Skeletal muscle cell (primary cell): ENCODE measurements around the gene TPPP.
A peak's percentile ranks its signal among the peaks of the same experiment; 100 is the strongest.
"Not testable (repeated sequence)": the region's sequence is repeated elsewhere in the genome, so short reads cannot be mapped to it uniquely, and the experiment has no call there.

ENCODE experiments used
- DNase-seq: peaks from one replicate; pipeline ENCODE4 v3.0.0-alpha.2; 2010; ENCODE audit warnings: low read depth
- H3K4me3 ChIP-seq: 2 replicates; pipeline ENCODE4 v1.5.1; 2011; ENCODE audit warnings: low read depth, mild to moderate bottlenecking, control low read depth, low read length, moderate library complexity

TPPP gene

DNA sequence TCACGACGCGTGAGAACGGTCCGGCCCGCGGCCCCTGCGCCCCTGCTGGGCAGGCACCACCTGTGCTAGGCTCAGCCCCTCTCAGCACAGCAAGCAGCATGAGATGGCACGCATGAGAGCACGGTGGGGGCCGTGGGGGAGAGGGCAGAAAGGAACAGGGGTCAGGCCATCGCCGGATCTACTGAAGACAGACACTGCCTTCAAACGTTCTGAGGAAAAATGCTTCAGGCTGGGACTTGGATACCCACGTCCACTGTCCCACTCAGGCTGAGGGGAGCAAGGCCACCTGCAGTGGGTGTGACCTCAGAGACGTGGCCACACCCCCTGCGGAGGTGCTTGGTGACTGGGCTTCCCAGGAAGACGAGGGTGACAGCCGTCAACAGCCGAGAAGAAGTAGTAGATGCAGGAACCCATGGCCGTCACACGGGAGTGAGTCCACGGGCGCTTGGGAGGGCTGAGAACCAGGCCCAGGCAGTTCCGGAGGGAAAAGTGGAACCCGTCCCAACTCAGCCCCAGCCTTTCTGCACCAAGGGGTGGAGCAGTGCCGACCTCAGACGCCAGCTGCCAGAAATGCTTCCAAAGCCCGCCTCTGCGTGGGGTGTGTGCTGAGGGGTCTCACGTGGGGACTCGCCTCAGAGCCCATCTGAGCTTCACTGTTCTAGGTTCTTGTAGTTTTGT is 12.9 kb downstream of the TPPP start:
- not testable (repeated sequence) for DNase-seq, H3K4me3 ChIP-seq

- not testable (repeated sequence) for H3K4me3 ChIP-seq, DNase-seq
Measured at GRCh38 chr5:679166-679895, 13.8 kb downstream of the TPPP start.

DNA sequence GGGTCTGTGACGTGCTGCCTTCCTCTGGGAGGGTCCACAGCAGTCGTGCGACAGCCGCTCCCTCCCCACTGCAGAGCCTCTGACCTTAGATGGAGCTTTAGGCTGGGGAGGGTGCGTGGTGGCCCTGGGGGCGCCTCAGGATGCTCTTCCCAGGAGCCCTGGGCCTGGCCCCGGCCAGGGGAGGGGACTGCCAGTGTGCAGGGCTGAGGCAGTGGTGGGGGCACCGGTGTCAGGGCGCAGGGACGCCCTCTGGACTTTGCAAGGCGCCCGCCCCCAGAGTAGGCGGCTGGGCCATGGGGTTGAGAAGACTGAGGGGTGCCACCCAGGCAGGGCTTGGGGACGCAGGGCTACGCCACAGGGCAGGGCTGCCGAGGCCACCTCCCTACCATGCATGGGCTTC is 14.6 kb downstream of the TPPP start:
- not testable (repeated sequence) for DNase-seq, H3K4me3 ChIP-seq

DNA sequence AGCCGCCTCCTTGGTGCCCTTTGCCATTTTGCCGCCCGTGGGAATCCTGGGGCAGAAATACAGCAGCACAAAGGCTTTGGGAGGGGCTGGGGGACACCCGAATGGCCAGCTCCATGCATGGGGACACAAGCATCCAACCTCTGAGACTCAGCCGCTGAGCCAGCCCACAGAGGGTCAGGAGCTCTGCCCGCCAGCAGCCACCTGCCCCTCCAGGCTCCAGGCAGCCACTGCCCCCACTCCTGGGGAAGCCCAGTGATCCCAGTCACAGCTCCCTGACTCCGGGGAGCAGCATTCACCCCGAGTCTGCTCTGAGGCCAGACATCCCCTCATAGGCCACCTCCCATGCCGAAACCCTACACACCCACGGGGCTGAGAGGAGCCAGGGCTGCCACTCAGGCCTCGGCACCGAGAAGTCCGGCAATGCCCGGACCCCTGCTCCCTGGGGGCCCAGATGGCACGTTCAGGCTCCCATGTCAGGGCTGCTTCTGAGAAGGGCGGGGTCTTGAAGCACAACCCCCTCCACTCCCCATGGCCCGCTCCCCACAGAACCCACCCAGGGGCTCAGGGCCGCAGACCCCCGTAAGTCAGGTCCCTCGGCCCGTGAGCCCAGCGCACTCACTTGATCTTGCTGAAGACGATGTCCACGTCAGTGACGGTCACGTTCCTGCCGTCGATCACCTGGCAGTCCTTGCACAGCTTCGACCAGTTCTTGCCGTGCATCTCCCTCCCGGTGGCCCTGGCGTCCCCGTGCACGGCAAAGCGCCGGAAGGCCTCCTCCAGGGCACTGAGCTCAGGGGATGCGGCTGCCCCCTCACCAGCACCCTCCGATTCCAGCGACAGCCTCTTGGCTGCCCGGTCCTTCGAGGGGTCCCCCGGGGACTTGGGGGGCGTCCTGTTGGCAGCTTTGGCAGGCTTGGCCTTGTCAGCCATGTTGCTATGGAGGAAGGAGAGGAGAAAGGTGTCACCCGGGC is 15.7 kb downstream of the TPPP start:
- no peak overlapping the region for H3K4me3 ChIP-seq
- DNase-seq: no peak

DNA sequence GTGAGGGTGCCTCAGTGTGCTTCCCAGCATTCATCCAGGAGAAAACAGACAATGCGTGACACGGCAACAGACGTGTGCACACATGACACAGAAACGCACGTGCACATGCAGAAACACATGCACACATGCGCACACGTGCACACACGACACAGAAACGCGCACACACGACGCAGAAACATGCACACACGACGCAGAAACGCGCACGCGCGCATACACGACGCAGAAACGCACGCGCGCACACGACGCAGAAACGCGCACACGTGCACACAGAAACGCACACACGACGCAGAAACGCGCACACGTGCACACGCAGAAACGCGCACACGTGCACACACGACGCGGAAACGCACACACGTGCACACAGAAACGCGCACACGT is 16.5 kb downstream of the TPPP start:
- DNase-seq: no peak
- H3K4me3 ChIP-seq: no peak overlapping the region

- no peak for DNase-seq
- H3K4me3 ChIP-seq: no peak overlapping the region
Measured at GRCh38 chr5:675871-676698, 17.1 kb downstream of the TPPP start.

DNA sequence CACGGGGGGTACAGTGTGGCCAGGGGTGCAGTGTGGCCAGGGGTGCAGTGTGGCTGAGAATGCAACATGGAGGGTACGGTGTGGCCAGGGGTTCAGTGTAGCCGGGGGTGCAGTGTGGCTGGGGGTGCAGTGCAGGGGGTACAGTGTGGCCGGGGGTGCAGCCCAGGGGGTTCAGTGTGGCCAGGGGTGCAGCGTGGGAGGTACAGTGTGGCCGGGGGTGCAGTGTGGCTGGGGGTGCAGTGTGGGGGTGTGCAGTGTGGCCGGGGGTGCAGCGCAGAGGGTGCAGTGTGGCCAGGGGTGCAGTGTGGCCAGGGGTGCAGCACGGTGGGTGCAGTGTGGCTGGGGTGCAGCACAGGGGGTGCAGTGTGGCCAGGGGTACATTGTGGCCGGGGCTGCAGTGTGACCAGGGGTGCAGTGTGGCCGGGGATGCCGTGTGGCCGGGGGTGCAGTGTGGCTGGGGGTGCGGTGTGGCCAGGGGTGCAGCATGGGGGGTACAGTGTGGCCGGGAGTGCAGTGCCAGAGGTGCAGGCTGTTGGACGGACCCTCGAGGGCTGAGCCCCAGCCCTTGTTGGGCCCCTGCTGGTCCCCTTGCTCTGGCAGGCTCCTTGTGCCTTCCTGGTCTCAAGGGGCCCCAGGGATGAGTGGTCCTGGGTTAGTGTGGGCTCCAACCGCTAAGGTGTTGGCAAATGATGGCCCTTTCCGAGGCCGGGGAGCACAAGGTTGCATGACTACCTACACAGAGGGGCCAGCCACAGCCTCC is 17.9 kb downstream of the TPPP start:
- no peak overlapping the region for H3K4me3 ChIP-seq
- no peak for DNase-seq

- no peak overlapping the region for H3K4me3 ChIP-seq
- DNase-seq: no peak
Measured at GRCh38 chr5:674630-675011, 18.5 kb downstream of the TPPP start.

DNA sequence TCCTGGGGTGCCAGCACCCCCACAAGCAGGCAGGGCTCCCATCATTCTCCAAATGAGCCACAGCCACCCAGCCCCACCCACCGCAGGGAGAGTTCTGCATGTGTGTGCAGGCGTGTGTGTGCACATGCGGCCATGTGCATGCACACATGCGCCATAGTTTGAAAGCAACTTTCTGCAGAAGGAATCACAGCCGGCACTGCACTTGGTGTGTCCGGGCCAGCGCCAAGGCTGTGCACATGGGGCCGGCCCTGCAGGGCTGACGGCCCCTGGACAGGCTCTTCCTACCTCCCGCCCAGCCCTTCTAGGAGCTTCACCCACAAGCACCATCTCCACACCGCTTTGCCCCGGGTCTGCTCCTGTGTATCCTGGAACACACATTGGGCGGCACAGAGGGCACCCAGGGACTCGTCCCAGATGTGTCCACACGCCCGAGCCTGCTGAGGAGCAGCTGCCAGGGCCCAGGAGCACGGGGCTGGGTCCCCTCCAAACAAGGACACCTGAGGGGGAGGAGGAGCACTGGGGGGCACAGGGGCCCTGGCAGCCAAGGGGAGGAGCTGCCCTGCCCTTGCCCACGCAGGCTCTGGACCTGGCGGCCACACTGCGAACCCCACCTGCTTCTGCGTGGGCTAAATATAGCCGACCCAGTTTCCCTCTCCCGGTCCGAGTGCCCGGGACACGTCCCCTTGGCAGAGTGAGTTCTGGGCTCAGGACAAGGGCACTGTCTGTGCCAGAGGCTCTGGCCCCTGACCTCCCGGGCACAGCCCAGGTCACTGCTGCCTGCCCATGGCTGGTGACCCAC is 19.1 kb downstream of the TPPP start:
- DNase-seq: no peak
- no peak overlapping the region for H3K4me3 ChIP-seq

- no peak for DNase-seq
- no peak overlapping the region for H3K4me3 ChIP-seq
Measured at GRCh38 chr5:673161-673830, 19.9 kb downstream of the TPPP start.

DNA sequence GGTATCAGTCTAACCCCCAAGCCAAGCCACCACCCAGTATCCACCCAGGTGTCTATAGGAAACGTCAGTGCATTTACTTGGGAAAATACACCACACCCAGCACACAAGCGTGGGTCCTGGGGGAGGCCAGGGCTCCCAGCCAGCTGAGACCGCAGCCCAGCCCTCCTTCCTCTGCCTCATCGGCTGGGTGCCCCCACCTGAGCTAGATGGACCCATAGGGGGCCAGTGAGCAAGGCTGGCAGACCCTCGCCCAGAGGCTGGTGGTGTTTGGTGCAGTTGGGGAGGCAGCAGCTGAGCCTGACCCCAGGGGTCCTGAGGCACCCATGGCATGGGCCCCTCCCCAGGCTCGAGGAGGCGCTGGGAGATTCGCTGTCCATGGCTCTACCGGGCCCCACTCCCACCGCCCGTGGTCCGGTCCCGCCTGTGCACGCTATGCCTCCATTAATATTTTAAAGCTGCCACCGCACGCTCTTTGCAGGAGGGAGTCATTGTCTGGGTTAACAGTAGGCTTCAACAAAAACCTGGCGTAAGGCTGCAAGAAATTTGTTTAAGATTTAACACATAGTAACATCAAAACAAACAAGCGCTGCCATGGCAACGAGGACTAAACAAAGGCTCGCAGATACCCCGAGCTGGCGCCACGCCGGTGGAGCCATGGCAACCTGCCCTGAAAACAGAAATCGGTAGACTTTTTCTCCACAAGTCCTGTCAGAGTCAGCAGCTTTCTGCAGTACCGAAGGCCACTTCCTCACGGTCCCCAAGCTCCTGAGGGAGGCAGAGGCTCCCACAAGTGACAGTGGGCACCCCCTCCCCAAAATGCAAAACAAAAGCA is 20.6 kb downstream of the TPPP start:
- no peak overlapping the region for H3K4me3 ChIP-seq
- peak; percentile 11 for DNase-seq

DNA sequence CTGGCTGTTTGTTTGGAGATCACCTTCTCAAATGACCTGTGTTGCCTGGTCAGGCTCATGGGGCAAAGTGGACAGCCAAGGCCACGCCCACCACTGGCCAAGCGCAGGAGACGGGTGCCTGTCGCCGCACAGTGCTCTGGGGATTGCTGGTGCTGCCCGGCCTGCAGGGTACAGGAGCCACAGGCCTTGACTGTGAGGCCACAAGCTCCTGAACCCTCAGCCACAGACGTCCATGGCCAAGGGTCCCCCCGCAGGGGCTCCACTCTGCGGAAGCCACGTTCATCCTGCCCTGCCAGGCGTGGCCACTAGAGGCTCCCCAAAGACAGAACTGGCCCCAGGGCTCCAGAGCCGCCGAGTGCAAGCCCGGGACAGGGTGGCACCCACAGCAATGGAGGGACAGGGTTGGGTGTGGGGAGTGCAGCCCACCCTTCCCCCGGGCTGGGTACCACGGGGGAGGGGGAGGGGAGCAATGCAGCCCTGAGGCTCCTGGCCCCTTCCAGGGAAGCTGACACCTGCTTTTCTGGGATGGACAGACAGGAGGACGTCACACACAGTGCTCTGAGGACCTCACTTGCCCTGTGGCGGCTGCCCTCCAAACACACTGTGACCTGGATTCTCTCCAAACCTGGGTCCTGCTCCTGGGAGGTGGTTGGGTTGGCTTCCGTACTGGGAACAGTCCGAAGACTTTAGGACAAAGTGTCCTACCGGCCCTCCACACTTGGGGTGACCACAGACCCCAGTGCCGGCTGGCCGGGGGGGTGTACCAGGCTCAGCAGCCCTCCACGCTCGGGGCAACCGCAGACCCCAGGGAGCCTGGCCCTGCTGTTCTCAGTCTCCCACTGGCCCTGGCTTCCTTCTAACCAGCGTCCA is 21.5 kb downstream of the TPPP start:
- H3K4me3 ChIP-seq: no peak overlapping the region
- DNase-seq: no peak

GRCh38 chr5:670396-671270 is 22.5 kb downstream of the TPPP start:
- H3K4me3 ChIP-seq: no peak overlapping the region
- DNase-seq: no peak

DNA sequence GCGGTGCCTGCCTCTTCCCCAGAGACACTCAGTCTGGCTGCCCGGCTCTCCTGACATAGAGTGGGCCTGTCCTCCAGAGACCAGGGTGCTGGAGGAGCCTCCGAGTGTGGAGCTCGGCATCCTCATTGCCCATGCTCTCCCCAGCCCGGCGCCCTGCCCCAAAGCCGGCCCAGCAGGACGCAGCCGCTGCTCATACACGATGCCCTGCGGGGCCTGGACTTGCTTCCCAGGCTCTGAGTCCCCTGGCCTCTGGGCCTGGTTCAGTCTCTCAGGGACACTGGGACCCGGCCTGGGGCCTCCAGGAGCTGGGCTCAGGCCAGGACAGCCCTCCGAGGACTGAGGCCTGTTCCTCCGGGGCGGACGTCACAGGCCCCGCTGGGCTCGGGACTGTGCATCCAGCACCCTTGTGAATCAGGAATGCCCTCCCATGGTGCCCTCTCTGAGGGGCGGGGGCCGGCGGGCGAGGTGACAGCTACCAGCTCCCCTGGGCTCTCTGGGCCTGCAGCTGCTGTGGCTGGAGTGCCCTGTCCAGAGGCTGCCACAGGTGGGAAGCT is 23.2 kb downstream of the TPPP start:
- DNase-seq: no peak
- H3K4me3 ChIP-seq: no peak overlapping the region
